ENCODE measurements around the gene OR4M1. TPM values are rescaled to one million over a fixed set of nuclear protein-coding genes. Genes with fewer than 3 reads are reported as not detected.
"Not testable (repeated sequence)": the region's sequence is repeated elsewhere in the genome, so short reads cannot be mapped to it uniquely, and the experiment has no call there.

OR4M1 gene
- total and polyA plus RNA-seq, 10 of the 15 experiments (the other 5 are each of a cell fraction or from before 2014, with no cell fraction given), result not detected

DNA sequence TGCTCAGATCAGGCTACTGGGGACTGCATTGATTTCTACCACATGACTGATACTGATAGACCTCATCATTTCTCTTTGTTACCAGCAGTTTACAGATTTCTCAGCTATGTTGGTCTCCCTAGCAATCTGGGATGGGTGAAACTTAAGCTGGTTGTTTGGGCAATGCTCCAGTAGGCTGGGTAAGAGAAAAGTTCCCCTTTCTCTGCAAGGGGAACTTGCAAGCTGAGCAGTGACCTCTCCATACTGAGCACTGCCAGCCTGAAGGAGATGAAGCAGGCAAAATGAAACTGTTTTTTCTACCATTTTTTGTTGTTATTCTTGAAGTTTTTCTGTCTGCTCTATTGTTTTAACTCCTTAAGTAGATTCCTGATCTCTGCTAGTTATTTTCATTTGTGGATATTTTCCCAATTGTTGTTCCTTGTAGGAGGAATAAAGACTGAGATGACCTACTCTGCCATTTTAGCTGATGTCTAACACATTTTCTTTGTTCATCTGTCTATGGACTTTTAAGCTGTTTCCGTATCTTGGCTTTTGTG lies 1.3 kb upstream of the OR4M1 start (continued):
- TF ChIP-seq, protein P1, sequence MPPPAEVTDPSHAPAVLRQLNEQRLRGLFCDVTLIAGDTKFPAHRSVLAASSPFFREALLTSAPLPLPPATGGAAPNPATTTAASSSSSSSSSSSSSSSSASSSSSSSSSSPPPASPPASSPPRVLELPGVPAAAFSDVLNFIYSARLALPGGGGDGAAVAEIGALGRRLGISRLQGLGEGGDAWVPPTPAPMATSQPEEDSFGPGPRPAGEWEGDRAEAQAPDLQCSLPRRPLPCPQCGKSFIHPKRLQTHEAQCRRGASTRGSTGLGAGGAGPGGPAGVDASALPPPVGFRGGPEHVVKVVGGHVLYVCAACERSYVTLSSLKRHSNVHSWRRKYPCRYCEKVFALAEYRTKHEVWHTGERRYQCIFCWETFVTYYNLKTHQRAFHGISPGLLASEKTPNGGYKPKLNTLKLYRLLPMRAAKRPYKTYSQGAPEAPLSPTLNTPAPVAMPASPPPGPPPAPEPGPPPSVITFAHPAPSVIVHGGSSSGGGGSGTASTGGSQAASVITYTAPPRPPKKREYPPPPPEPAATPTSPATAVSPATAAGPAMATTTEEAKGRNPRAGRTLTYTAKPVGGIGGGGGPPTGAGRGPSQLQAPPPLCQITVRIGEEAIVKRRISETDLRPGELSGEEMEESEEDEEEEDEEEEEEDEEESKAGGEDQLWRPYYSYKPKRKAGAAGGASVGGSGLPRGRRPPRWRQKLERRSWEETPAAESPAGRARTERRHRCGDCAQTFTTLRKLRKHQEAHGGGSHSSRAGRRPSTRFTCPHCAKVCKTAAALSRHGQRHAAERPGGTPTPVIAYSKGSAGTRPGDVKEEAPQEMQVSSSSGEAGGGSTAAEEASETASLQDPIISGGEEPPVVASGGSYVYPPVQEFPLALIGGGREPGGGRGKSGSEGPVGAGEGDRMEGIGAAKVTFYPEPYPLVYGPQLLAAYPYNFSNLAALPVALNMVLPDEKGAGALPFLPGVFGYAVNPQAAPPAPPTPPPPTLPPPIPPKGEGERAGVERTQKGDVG (CRISPR knock-in tag; IDR thresholded peaks at IDR 0.05), result no peak
- TF ChIP-seq RB1 (IDR thresholded peaks at IDR 0.05; ENCODE audit: borderline replicate concordance) (no peak), NR2F1 (conservative IDR thresholded peaks at IDR 0.05) (no peak)

DNA sequence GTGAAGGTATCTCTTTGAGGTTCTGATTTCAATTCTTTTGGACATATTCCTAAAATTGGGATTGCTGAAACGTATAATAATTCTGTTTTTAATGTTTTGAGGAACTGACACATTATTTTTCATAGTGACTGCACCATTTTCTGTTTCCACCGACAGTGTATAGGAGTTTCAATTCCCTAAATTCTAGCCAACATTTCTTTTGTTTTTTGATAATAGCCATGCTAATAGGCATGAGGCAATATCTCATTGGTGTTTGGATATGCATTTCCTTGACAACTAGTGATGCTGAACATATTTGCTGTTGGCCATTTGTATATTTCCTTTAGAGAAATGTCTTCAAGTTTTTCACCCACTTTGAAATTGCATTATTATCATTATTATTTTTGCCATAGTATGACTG lies 850 bp upstream of the OR4M1 start:
- RAD21 ChIA-PET (ENCODE audit: unreplicated experiment); H3K27ac ChIP-seq (ENCODE audit: control insufficient read depth, insufficient read depth); H3K27me3 ChIP-seq (replicated peaks in 1 of 2; ENCODE audit: control insufficient read depth in 2 of 2, insufficient read depth in 2 of 2, low read length in 1 of 2); H3K4me3 ChIP-seq; FAIRE-seq; H3K79me2 ChIP-seq (ENCODE audit: control insufficient read depth, insufficient read depth, low read length); BruUV-seq (replicated peaks); H3K9ac ChIP-seq (ENCODE audit: control insufficient read depth, insufficient read depth, low read length); SMC1A ChIA-PET (ENCODE audit: uncharacterized antibody, unreplicated experiment); in situ Hi-C loops (cut with MboI); H3K9me3 ChIP-seq (replicated peaks; ENCODE audit: control insufficient read depth, insufficient read depth, low read length); DNase-seq (ENCODE audit: low read depth, low spot score); ATAC-seq; H2AFZ ChIP-seq (ENCODE audit: control insufficient read depth, low read depth, low read length); CTCF ChIA-PET; H3K36me3 ChIP-seq (ENCODE audit: control insufficient read depth in 2 of 2, insufficient read depth in 2 of 2, low read length in 1 of 2); H3K4me1 ChIP-seq (ENCODE audit: control insufficient read depth, insufficient read depth, low read length); H3K4me2 ChIP-seq (ENCODE audit: control insufficient read depth, insufficient read depth); POLR2A ChIA-PET; H4K20me1 ChIP-seq (ENCODE audit: control insufficient read depth, insufficient read depth); intact Hi-C loops (cut with micrococcal nuclease; ENCODE audit: unreplicated experiment): not testable (repeated sequence)
- peak; percentile 58; the same call in 1 of the 2 replicates for TF ChIP-seq RFX5 (IDR thresholded peaks at IDR 0.05; ENCODE audit: low read depth, low read length)
- 0 out of 2 replicates have a peak, but pooled peaks have one; percentile 4 for TF ChIP-seq SPI1 (IDR thresholded peaks at IDR 0.05; ENCODE audit: borderline replicate concordance, insufficient read depth, low read depth, low read length)
- 3% methylated on average over 2 of the region's 2 CpGs for WGBS (ENCODE audit: insufficient coverage, insufficient replicate concordance, low lambda C conversion rate, missing lambda C conversion rate)
